ENCODE measurements around the gene CDH12.

GRCh38 chr5:22615964-22616363 lies 237.2 kb downstream of the CDH12 start:
- TF ChIP-seq POLR2AphosphoS5 (IDR thresholded peaks at IDR 0.05; ENCODE audit: low read depth, low read length) (no peak), POLR2A (IDR thresholded peaks at IDR 0.05; ENCODE audit: low read depth, low read length) (no peak), SPI1 (IDR thresholded peaks at IDR 0.05; ENCODE audit: low read depth, low read length) (no peak), TAF1 (IDR thresholded peaks at IDR 0.05; ENCODE audit: low read depth, low read length) (no peak), POU2F2 (IDR thresholded peaks at IDR 0.05; ENCODE audit: low read depth, low read length) (no peak), PAX5 (IDR thresholded peaks at IDR 0.05; ENCODE audit: insufficient read depth, low read length, severe bottlenecking) (no peak)

Data from GM12891 (cell line).